HepG2 (cell line): ENCODE measurements around the gene ZNF24. TPM values are rescaled to one million over a fixed set of nuclear protein-coding genes. Genes with fewer than 3 reads are reported as not detected.

Source experiments
- ATAC-seq: fragments of 200-7000 bp; cut with Tn5 transposase; 3 replicates; pipeline ENCODE4 v1.9.1; 2020; ENCODE audit warnings: mild to moderate bottlenecking, moderate library complexity
- BruUV-seq: library from RNA; stranded (reverse); fragments of 400-500 nt; replicated peaks from 2 replicates; lab custom pipeline; 2021; lab: Mats Ljungman, UMichigan
- CTCF ChIA-PET: fragments of 300-600 bp; formaldehyde crosslinking; extraction: SDS; loops from one replicate; lab custom pipeline; 2021; ENCODE audit warnings: low total read pairs, inconsistent platforms, low intra/inter-chr PET ratio; lab: Yijun Ruan, JAX
- POLR2A ChIA-PET: fragments of 350-600 bp; sonication (Branson Sonifier 250); formaldehyde crosslinking; loops from one replicate; lab custom pipeline; 2020; ENCODE audit warnings: antibody characterized with exemption, inconsistent platforms; lab: Yijun Ruan, JAX
- DNase-seq: peaks from one replicate; pipeline ENCODE4 v3.0.0-alpha.2; 2015; ENCODE audit warnings: low spot score
- FAIRE-seq: peaks from 3 replicates; lab custom pipeline; 2011; peaks lifted over from hg19 to GRCh38; lab: Jason Lieb, UNC
- H2AFZ ChIP-seq: one replicate; pipeline ENCODE4 v1.6.1; 2011; ENCODE audit warnings: low read length, inconsistent platforms
- H3K27ac ChIP-seq: fragments of 300-600 bp; 3 replicates; pipeline ENCODE4 v1.8.0; 2011; ENCODE audit warnings: mixed run types, mild to moderate bottlenecking, mixed read lengths, low read length, inconsistent platforms; ENCODE audit not compliant: insufficient read depth; ENCODE audit errors: extremely low read length
- H3K27me3 ChIP-seq, 2 experiments: fragments of 200-600 bp in 1 of 2; 2 replicates in 1 of 2; 3 replicates in 1 of 2; pipeline versions ENCODE4 v1.6.0 to v1.8.0; 2011; ENCODE audit warnings: low read length in 2 of 2, mild to moderate bottlenecking in 2 of 2, moderate library complexity in 2 of 2, inconsistent platforms in 1 of 2; ENCODE audit not compliant: insufficient read depth in 2 of 2, control insufficient read depth in 1 of 2
- H3K36me3 ChIP-seq, 2 experiments: fragments of 200-600 bp in 1 of 2; replicated peaks in 1 of 2; 2 replicates in 1 of 2; 3 replicates in 1 of 2; pipeline versions ENCODE4 v1.5.1 to v1.8.0; 2011; ENCODE audit warnings: low read length in 2 of 2, inconsistent platforms in 1 of 2; ENCODE audit not compliant: insufficient read depth in 2 of 2, control insufficient read depth in 1 of 2
- H3K4me1 ChIP-seq: 2 replicates; pipeline ENCODE4 v1.5.1; 2012; ENCODE audit warnings: low read length, inconsistent platforms; ENCODE audit not compliant: insufficient read depth
- H3K4me2 ChIP-seq: 2 replicates; pipeline ENCODE4 v1.6.0; 2011; ENCODE audit warnings: low read depth, low read length, inconsistent platforms
- H3K4me3 ChIP-seq, 3 experiments: fragments of 200-600 bp in 1 of 3; sonication (generic), shearing (Covaris generic) in 1 of 3; replicated peaks in 1 of 3; 2 replicates each; pipeline ENCODE4 v1.5.1; 2011 to 2016; ENCODE audit warnings: low read length in 3 of 3, inconsistent platforms in 2 of 3, low read depth in 2 of 3, mild to moderate bottlenecking in 2 of 3, control low read depth in 1 of 3, mixed read lengths in 1 of 3; ENCODE audit not compliant: insufficient read depth in 1 of 3
- H3K79me2 ChIP-seq: one replicate; pipeline ENCODE4 v1.6.1; 2011; ENCODE audit warnings: low read length, inconsistent platforms; ENCODE audit not compliant: insufficient read depth
- H3K9ac ChIP-seq: 2 replicates; pipeline ENCODE4 v1.6.0; 2011; ENCODE audit warnings: mild to moderate bottlenecking, low read depth, low read length, inconsistent platforms; ENCODE audit not compliant: insufficient read depth
- H3K9me3 ChIP-seq: 2 replicates; pipeline ENCODE4 v1.5.1; 2012; ENCODE audit warnings: mild to moderate bottlenecking, low read length
- H4K20me1 ChIP-seq: 2 replicates; pipeline ENCODE4 v1.6.0; 2011; ENCODE audit warnings: inconsistent platforms, mild to moderate bottlenecking, low read length, moderate library complexity; ENCODE audit not compliant: insufficient read depth
- IRF9 ChIP-seq: sonication (generic); formaldehyde crosslinking; IDR thresholded peaks from 2 replicates; pipeline ENCODE4 v1.8.0; 2022; ENCODE audit warnings: missing genetic modification reagents, mild to moderate bottlenecking, borderline replicate concordance
- KLF6 ChIP-seq: IDR thresholded peaks from 2 replicates; pipeline ENCODE4 v1.8.0; 2016; ENCODE audit warnings: missing biosample characterization, missing genetic modification reagents
- MBD4 ChIP-seq: IDR thresholded peaks from 2 replicates; pipeline ENCODE4 v1.6.1; 2012; ENCODE audit warnings: low read length, inconsistent platforms, borderline replicate concordance
- MBNL3 ChIP-seq: fragments of 250-450 bp; sonication (Bioruptor Pico); conservative IDR thresholded peaks from 2 replicates; pipeline ENCODE4 v1.8.0; 2022; ENCODE audit warnings: mild to moderate bottlenecking, inconsistent platforms
- WIZ ChIP-seq: sonication (generic); formaldehyde crosslinking; IDR thresholded peaks from 2 replicates; pipeline ENCODE4 v1.5.1; 2020; ENCODE audit warnings: mild to moderate bottlenecking, missing genetic modification reagents
- ZNF12 ChIP-seq: sonication (generic); formaldehyde crosslinking; IDR thresholded peaks from 2 replicates; pipeline ENCODE4 v1.5.0; 2020; ENCODE audit warnings: missing genetic modification reagents
- ZNF543 ChIP-seq: sonication (generic); formaldehyde crosslinking; IDR thresholded peaks from 2 replicates; pipeline ENCODE4 v1.4.0; 2020; ENCODE audit warnings: mild to moderate bottlenecking, missing genetic modification reagents
- ZNF644 ChIP-seq: IDR thresholded peaks from 2 replicates; pipeline ENCODE4 v1.6.1; 2016; ENCODE audit warnings: low read depth
- ZNF761 ChIP-seq: sonication (generic); formaldehyde crosslinking; conservative IDR thresholded peaks from 2 replicates; pipeline ENCODE4 v1.4.0; 2020; ENCODE audit warnings: mild to moderate bottlenecking, missing genetic modification reagents
- in situ Hi-C: cut with HindIII; loops from 2 replicates; pipeline ENCODE4 v1.10.0; 2017; ENCODE audit warnings: low pct_unique_long_range_greater_than_20kb; ENCODE audit not compliant: extremely low pct_ligation_motif_present
- intact Hi-C: fragments of 100-400 bp; cut with micrococcal nuclease; formaldehyde crosslinking; loops from one replicate; pipeline ENCODE4 v1.10.0; 2022; ENCODE audit not compliant: unreplicated experiment
- polyA plus RNA-seq, 8 experiments: library from polyadenylated mRNA; depleted of rRNA in 3 of 8; stranded (reverse) in 7 of 8; unstranded in 1 of 8; fragments of >200 nt; fragmentation: Illumina TruSeq in 4 of 8; extraction: Trizol in 4 of 8; gene quantifications; 2 replicates each; pipeline versions ENCODE4 v1.2.1 to v1.2.3, GENCODE V29; 2011 to 2016; ENCODE audit warnings: low read depth in 4 of 8, missing spikeins in 1 of 8, mixed read lengths in 1 of 8; ENCODE audit not compliant: insufficient read depth in 1 of 8
- total RNA-seq, 5 experiments: library from RNA; depleted of rRNA; stranded (reverse); fragments of >200 nt; fragmentation: Illumina TruSeq; extraction: Trizol; gene quantifications; 2 replicates each; pipeline ENCODE4 v1.2.3, GENCODE V29; 2016; ENCODE audit warnings: low read depth in 1 of 5

The ZNF24 gene
- total and polyA plus RNA-seq, 2 of the 13 experiments (the other 11 are each of a cell fraction or from before 2014, with no cell fraction given), result 19.5 to 41.1 TPM

GRCh38 chr18:35393716-35394115, 49.5 kb upstream of the ZNF24 start (continued):
- TF ChIP-seq MBNL3 (CRISPR knock-in tag) (no peak), ZNF644 (CRISPR knock-in tag) (no peak), ZNF761 (CRISPR knock-in tag) (no peak), ZNF543 (CRISPR knock-in tag) (no peak), KLF6 (CRISPR knock-in tag) (no peak), IRF9 (CRISPR knock-in tag) (no peak), MBD4 (no peak)

GRCh38 chr18:35392375-35392774, 48.2 kb upstream of the ZNF24 start:
- no peaks in the 10 kb centered on the region for H3K79me2 ChIP-seq
- BruUV-seq, result no TSS peak
- H2AFZ ChIP-seq, result no peak overlapping the region
- in situ Hi-C loops, result loop anchor here (25.0 kb wide), 1 partner anchor 570 kb away; the partner anchor contains the start of gene RMP24
- intact Hi-C loops, result no loop called here
- CTCF ChIA-PET, result no interaction called here
- no peaks in the 10 kb centered on the region for H4K20me1 ChIP-seq
- no peaks in the 10 kb centered on the region for H3K9me3 ChIP-seq
- H3K4me2 ChIP-seq, result no peak overlapping the region
- H3K4me3 ChIP-seq, result no peak overlapping the region
- no peak overlapping the region for H3K9ac ChIP-seq
- POLR2A ChIA-PET, result no interaction called here
- H3K4me1 ChIP-seq, result no peaks in the 10 kb centered on the region
- ATAC-seq, result no peak
- H3K27me3 ChIP-seq, result no peaks in the 10 kb centered on the region
- no peak for DNase-seq
- H3K36me3 ChIP-seq, result no peaks in the 10 kb centered on the region
- TF ChIP-seq ZNF12 (CRISPR knock-in tag) (peak; percentile 93), WIZ (CRISPR knock-in tag) (no peak)
- FAIRE-seq, result no peak
- H3K27ac ChIP-seq, result no peak overlapping the region
